ENCODE measurements around the gene OASL.

GRCh38 chr12:121022713-121023112 is 16.3 kb downstream of the OASL start:
- TF ChIP-seq CTCF (IDR thresholded peaks at IDR 0.05; ENCODE audit: poor library complexity) (no peak), EZH2 (IDR thresholded peaks at IDR 0.05; ENCODE audit: borderline replicate concordance) (no peak)
